ENCODE results near the gene PHF12. TPM values are rescaled to one million over a fixed set of nuclear protein-coding genes. Genes with fewer than 3 reads are reported as not detected.

PHF12 gene
- total RNA-seq, 1 experiment from 2014 or later = 35.7 TPM

DNA sequence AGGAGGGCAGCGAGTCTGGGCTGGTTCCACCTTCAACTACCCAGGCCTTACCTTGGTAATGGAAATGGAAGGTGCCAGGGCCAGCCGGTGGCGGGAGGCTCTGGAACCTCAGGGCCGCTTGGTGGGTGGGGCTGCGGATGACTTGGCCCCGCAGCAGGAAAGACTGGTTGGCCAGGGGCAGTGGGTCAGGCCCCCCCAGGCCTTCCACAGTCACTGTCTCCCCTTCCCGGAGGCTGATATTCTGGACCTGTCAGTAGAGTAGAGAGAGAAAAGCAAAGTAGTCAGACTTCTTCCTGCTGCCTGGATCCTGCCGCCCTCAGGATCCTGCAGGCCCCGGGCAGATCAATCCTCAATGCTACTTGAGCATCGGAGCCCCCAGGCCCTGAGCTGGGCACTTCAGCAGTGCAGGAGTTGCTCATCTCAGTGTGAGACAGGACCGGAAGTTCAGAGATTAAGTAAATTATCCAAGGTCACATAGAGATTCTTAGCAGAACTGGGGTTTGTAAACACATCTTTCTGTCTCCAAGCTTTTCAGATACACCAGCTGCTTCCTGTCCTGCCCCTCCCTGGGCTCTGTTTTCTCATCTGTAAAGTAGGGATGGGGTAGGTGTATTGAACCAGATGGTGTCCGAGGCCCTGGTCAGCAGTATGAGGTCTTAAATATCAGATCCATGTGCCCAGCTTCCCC is 18.5 kb upstream of the PHF12 start:
- Histone ChIP-seq H3K4me3 (replicated peaks in 1 of 2; ENCODE audit: low read depth in 1 of 2, low read length in 2 of 2) (no peak overlapping the region), H3K36me3 (ENCODE audit: control insufficient read depth in 1 of 2, insufficient read depth in 2 of 2, low read length in 2 of 2) (no peaks in the 10 kb centered on the region), H3K79me2 (ENCODE audit: insufficient read depth, low read length) (no peaks in the 10 kb centered on the region), H4K20me1 (ENCODE audit: insufficient read depth) (no peaks in the 10 kb centered on the region), H3K9me3 (ENCODE audit: control insufficient read depth in 1 of 2, insufficient read depth in 1 of 2, low read depth in 1 of 2, low read length in 2 of 2) (no peaks in the 10 kb centered on the region), H3K9ac (ENCODE audit: low read length) (no peak overlapping the region), H2AFZ (ENCODE audit: low read depth, low read length, poor library complexity, severe bottlenecking) (no peak overlapping the region), H3K27me3 (ENCODE audit: insufficient read depth, low read length) (no peaks in the 10 kb centered on the region), H3K4me2 (ENCODE audit: low read length) (no peak overlapping the region), H3K9me2 (ENCODE audit: insufficient read depth) (no peaks in the 10 kb centered on the region), H3K27ac (ENCODE audit: low read depth, low read length) (no peak overlapping the region), H3K4me1 (ENCODE audit: control insufficient read depth in 1 of 2, insufficient read depth in 2 of 2, low read length in 2 of 2) (peaks cover 3 to 7% of the 10 kb centered on the region in 2 experiments; a peak in 2 of 4 replicates)
- TF ChIP-seq POLR2AphosphoS5 (IDR thresholded peaks at IDR 0.05; ENCODE audit: low read depth, low read length) (no peak), REST (IDR thresholded peaks at IDR 0.05; ENCODE audit: low read depth) (no peak), SP1 (IDR thresholded peaks at IDR 0.05; ENCODE audit: low read depth) (no peak), ZFX (IDR thresholded peaks at IDR 0.05) (no peak), CEBPB (IDR thresholded peaks at IDR 0.05; ENCODE audit: low read depth) (no peak), ZNF274 (IDR thresholded peaks at IDR 0.05; ENCODE audit: low read depth, low read length) (no peak), MAX (IDR thresholded peaks at IDR 0.05) (no peak), TCF7L2 (IDR thresholded peaks at IDR 0.05; ENCODE audit: borderline replicate concordance, extremely low read depth, insufficient read depth, insufficient read length) (no peak)
- no TSS peak for BruUV-seq (replicated peaks)
- ATAC-seq (no peak), DNase-seq (ENCODE audit: low read depth, low spot score) (no peak)
- ChIA-PET RAD21 (ENCODE audit: low non-redundant PET in 1 of 2, low total read pairs in 2 of 2, uncharacterized antibody in 2 of 2, unreplicated experiment in 2 of 2) (no interaction called here), POLR2A (no interaction called here), CTCF (interaction anchor here (0.6 to 3.0 kb wide), 3 partner anchors 142 to 147 kb away, joined by 3 to 25 read pairs (median 3); no protein-coding TSS in a partner anchor)
- intact Hi-C loops (cut with micrococcal nuclease) = no loop called here
